Measurements from ENCODE around the gene IL17RD.

The IL17RD gene

GRCh38 chr3:57135964-57136719 is 29.0 kb downstream of the IL17RD start:
- Histone ChIP-seq H3K27me3 (ENCODE audit: control insufficient read depth, insufficient read depth, low read length) (no peaks in the 10 kb centered on the region), H3K9ac (ENCODE audit: low read length) (no peak overlapping the region), H3K27ac (ENCODE audit: low read depth, low read length) (no peak overlapping the region), H3K4me1 (ENCODE audit: control insufficient read depth, insufficient read depth, low read length) (no peaks in the 10 kb centered on the region), H3K36me3 (ENCODE audit: control insufficient read depth, insufficient read depth, low read length) (no peaks in the 10 kb centered on the region), H3K4me3 (ENCODE audit: low read length) (no peak overlapping the region)

GRCh38 chr3:57133157-57133556 is 32.0 kb downstream of the IL17RD start:
- H3K4me3 ChIP-seq (ENCODE audit: low read length), result no peak overlapping the region
- H3K4me1 ChIP-seq (ENCODE audit: control insufficient read depth, insufficient read depth, low read length), result peaks cover 8% of the 10 kb centered on the region

GRCh38 chr3:57132674-57133073 is 32.5 kb downstream of the IL17RD start:
- Histone ChIP-seq H3K4me3 (ENCODE audit: low read length) (no peak overlapping the region), H3K27me3 (ENCODE audit: control insufficient read depth, insufficient read depth, low read length) (no peaks in the 10 kb centered on the region), H3K4me1 (ENCODE audit: control insufficient read depth, insufficient read depth, low read length) (peaks cover 12% of the 10 kb centered on the region), H3K9ac (ENCODE audit: low read length) (no peak overlapping the region), H3K27ac (ENCODE audit: low read depth, low read length) (no peak overlapping the region), H3K36me3 (ENCODE audit: control insufficient read depth, insufficient read depth, low read length) (no peaks in the 10 kb centered on the region)

More at GRCh38 chr3:57133157-57133556, 32.0 kb downstream of the IL17RD start:
- no peaks in the 10 kb centered on the region for H3K36me3 ChIP-seq (ENCODE audit: control insufficient read depth, insufficient read depth, low read length)
- H3K9ac ChIP-seq (ENCODE audit: low read length), result no peak overlapping the region
- no peak overlapping the region for H3K27ac ChIP-seq (ENCODE audit: low read depth, low read length)
- H3K27me3 ChIP-seq (ENCODE audit: control insufficient read depth, insufficient read depth, low read length), result no peaks in the 10 kb centered on the region

- no peak overlapping the region for H3K4me3 ChIP-seq (ENCODE audit: low read length)
- H3K27ac ChIP-seq (ENCODE audit: low read depth, low read length), result no peak overlapping the region
- H3K9ac ChIP-seq (ENCODE audit: low read length), result no peak overlapping the region
- no peaks in the 10 kb centered on the region for H3K36me3 ChIP-seq (ENCODE audit: control insufficient read depth, insufficient read depth, low read length)
- H3K4me1 ChIP-seq (ENCODE audit: control insufficient read depth, insufficient read depth, low read length), result peaks cover 22% of the 10 kb centered on the region
- H3K27me3 ChIP-seq (ENCODE audit: control insufficient read depth, insufficient read depth, low read length), result no peaks in the 10 kb centered on the region
These were observed 34.0 kb downstream of the IL17RD start for GRCh38 chr3:57131210-57131588.

- Histone ChIP-seq H3K9ac (ENCODE audit: low read length) (no peak overlapping the region), H3K4me1 (ENCODE audit: control insufficient read depth, insufficient read depth, low read length) (peaks cover 24% of the 10 kb centered on the region), H3K4me3 (ENCODE audit: low read length) (no peak overlapping the region), H3K27ac (ENCODE audit: low read depth, low read length) (peak overlapping the region; percentile 13), H3K36me3 (ENCODE audit: control insufficient read depth, insufficient read depth, low read length) (no peaks in the 10 kb centered on the region), H3K27me3 (ENCODE audit: control insufficient read depth, insufficient read depth, low read length) (no peaks in the 10 kb centered on the region)
These were observed 34.5 kb downstream of the IL17RD start for GRCh38 chr3:57130571-57131209.

- Histone ChIP-seq H3K27me3 (ENCODE audit: control insufficient read depth, insufficient read depth, low read length) (no peaks in the 10 kb centered on the region), H3K4me1 (ENCODE audit: control insufficient read depth, insufficient read depth, low read length) (peaks cover 28% of the 10 kb centered on the region), H3K9ac (ENCODE audit: low read length) (no peak overlapping the region), H3K27ac (ENCODE audit: low read depth, low read length) (peak overlapping the region; percentile 90), H3K36me3 (ENCODE audit: control insufficient read depth, insufficient read depth, low read length) (no peaks in the 10 kb centered on the region), H3K4me3 (ENCODE audit: low read length) (no peak overlapping the region)
These were observed 36.1 kb downstream of the IL17RD start for GRCh38 chr3:57128826-57129667.

- H3K4me1 ChIP-seq (ENCODE audit: control insufficient read depth, insufficient read depth, low read length), result peaks cover 28% of the 10 kb centered on the region
- peak overlapping the region; percentile 25 for H3K4me3 ChIP-seq (ENCODE audit: low read length)
- H3K36me3 ChIP-seq (ENCODE audit: control insufficient read depth, insufficient read depth, low read length), result no peaks in the 10 kb centered on the region
- H3K9ac ChIP-seq (ENCODE audit: low read length), result no peak overlapping the region
- peak overlapping the region; percentile 90 for H3K27ac ChIP-seq (ENCODE audit: low read depth, low read length)
- H3K27me3 ChIP-seq (ENCODE audit: control insufficient read depth, insufficient read depth, low read length), result no peaks in the 10 kb centered on the region
These were observed 37.1 kb downstream of the IL17RD start for GRCh38 chr3:57127891-57128518.

GRCh38 chr3:57126244-57126643 is 38.9 kb downstream of the IL17RD start:
- H3K27me3 ChIP-seq (ENCODE audit: control insufficient read depth, insufficient read depth, low read length), result no peaks in the 10 kb centered on the region
- H3K4me3 ChIP-seq (ENCODE audit: low read length), result no peak overlapping the region
- peaks cover 34% of the 10 kb centered on the region for H3K4me1 ChIP-seq (ENCODE audit: control insufficient read depth, insufficient read depth, low read length)
- no peaks in the 10 kb centered on the region for H3K36me3 ChIP-seq (ENCODE audit: control insufficient read depth, insufficient read depth, low read length)
- peak overlapping the region; percentile 25 for H3K27ac ChIP-seq (ENCODE audit: low read depth, low read length)
- H3K9ac ChIP-seq (ENCODE audit: low read length), result no peak overlapping the region

- H3K27ac ChIP-seq (ENCODE audit: low read depth, low read length), result peak overlapping the region; percentile 88
These were observed 44.5 kb downstream of the IL17RD start for GRCh38 chr3:57120451-57121174.

GRCh38 chr3:57120040-57120439 is 45.1 kb downstream of the IL17RD start:
- peaks cover 21% of the 10 kb centered on the region for H3K4me1 ChIP-seq (ENCODE audit: control insufficient read depth, insufficient read depth, low read length)
- H3K36me3 ChIP-seq (ENCODE audit: control insufficient read depth, insufficient read depth, low read length), result no peaks in the 10 kb centered on the region
- H3K9ac ChIP-seq (ENCODE audit: low read length), result no peak overlapping the region
- no peak overlapping the region for H3K4me3 ChIP-seq (ENCODE audit: low read length)
- no peaks in the 10 kb centered on the region for H3K27me3 ChIP-seq (ENCODE audit: control insufficient read depth, insufficient read depth, low read length)
- peak overlapping the region; percentile 88 for H3K27ac ChIP-seq (ENCODE audit: low read depth, low read length)

More at GRCh38 chr3:57120451-57121174, 44.5 kb downstream of the IL17RD start:
- Histone ChIP-seq H3K4me3 (ENCODE audit: low read length) (no peak overlapping the region), H3K27me3 (ENCODE audit: control insufficient read depth, insufficient read depth, low read length) (no peaks in the 10 kb centered on the region), H3K4me1 (ENCODE audit: control insufficient read depth, insufficient read depth, low read length) (peaks cover 24% of the 10 kb centered on the region), H3K9ac (ENCODE audit: low read length) (no peak overlapping the region), H3K36me3 (ENCODE audit: control insufficient read depth, insufficient read depth, low read length) (no peaks in the 10 kb centered on the region)

- peaks cover 21% of the 10 kb centered on the region for H3K4me1 ChIP-seq (ENCODE audit: control insufficient read depth, insufficient read depth, low read length)
- H3K9ac ChIP-seq (ENCODE audit: low read length), result no peak overlapping the region
- no peaks in the 10 kb centered on the region for H3K36me3 ChIP-seq (ENCODE audit: control insufficient read depth, insufficient read depth, low read length)
- no peak overlapping the region for H3K4me3 ChIP-seq (ENCODE audit: low read length)
- H3K27ac ChIP-seq (ENCODE audit: low read depth, low read length), result peak overlapping the region; percentile 3
- no peaks in the 10 kb centered on the region for H3K27me3 ChIP-seq (ENCODE audit: control insufficient read depth, insufficient read depth, low read length)
These were observed 46.9 kb downstream of the IL17RD start for GRCh38 chr3:57118254-57118653.
